GM13976 (cell line): ENCODE results near the gene CST5.
"Not testable (repeated sequence)": the region's sequence is repeated elsewhere in the genome, so short reads cannot be mapped to it uniquely, and the experiment has no call there.

Experiments used
- DNase-seq: peaks from one replicate; pipeline ENCODE4 v3.0.0; 2012; ENCODE audit warnings: low spot score
- in situ Hi-C: fragments of 300-500 bp; cut with MboI; formaldehyde crosslinking; loops from one replicate; pipeline ENCODE4 v1.12.0; 2022; ENCODE audit warnings: low sequenced_read_pairs, mixed read lengths, inconsistent platforms; ENCODE audit not compliant: unreplicated experiment
- TF ChIP-seq, protein P1 (sequence below): IDR thresholded peaks from 2 replicates; pipeline ENCODE4 v1.5.1; 2012; ENCODE audit warnings: borderline replicate concordance, mild to moderate bottlenecking; ENCODE audit not compliant: insufficient read depth; ENCODE audit errors: extremely low read depth, missing control alignments, control extremely low read depth

Gene CST5

DNA sequence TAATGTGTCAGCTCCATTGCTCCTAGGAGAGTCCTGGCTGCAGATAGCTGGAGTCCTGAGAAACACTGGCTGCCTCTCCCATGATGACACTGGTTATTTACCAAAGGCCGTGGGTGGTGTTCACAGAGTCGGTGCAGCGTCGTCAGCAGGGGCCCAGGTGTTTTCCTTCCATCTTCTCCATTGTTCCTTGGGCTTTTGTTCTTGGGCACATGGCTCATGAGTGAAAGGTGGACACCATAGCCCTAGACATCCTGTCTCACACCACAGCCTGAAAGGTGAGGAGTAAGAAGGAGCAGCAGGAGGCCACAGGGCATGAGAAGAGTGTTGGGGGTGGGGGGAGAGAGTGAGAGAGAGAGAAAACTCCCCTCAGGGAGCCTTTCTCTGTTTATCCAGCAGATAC, 9.1 kb downstream of the CST5 start:
- TF ChIP-seq, protein P1, sequence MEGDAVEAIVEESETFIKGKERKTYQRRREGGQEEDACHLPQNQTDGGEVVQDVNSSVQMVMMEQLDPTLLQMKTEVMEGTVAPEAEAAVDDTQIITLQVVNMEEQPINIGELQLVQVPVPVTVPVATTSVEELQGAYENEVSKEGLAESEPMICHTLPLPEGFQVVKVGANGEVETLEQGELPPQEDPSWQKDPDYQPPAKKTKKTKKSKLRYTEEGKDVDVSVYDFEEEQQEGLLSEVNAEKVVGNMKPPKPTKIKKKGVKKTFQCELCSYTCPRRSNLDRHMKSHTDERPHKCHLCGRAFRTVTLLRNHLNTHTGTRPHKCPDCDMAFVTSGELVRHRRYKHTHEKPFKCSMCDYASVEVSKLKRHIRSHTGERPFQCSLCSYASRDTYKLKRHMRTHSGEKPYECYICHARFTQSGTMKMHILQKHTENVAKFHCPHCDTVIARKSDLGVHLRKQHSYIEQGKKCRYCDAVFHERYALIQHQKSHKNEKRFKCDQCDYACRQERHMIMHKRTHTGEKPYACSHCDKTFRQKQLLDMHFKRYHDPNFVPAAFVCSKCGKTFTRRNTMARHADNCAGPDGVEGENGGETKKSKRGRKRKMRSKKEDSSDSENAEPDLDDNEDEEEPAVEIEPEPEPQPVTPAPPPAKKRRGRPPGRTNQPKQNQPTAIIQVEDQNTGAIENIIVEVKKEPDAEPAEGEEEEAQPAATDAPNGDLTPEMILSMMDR: no peak
- in situ Hi-C loops: no loop called here
- DNase-seq: no peak

DNA sequence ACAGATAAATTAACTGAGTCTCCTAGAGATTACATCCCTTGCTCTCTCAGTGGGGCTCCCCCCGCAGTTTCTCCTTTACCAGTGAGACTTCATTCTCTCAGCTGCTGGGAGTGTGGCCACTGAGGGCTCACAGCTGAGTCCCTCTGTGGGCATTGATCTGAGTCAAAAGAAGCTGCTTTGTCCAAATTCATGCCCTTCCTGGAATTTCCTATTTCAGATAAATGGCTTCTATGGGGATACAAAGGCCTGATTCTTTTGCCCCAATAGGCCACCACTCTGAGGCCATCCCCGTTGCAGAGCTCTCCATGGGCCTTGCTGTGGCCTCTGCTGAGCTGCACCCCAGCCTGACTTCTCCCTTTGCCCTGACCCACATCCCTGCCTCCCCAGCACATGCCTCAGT, 10.0 kb downstream of the CST5 start:
- no peak for DNase-seq
- TF ChIP-seq, protein P1: no peak
- in situ Hi-C loops: no loop called here

DNA sequence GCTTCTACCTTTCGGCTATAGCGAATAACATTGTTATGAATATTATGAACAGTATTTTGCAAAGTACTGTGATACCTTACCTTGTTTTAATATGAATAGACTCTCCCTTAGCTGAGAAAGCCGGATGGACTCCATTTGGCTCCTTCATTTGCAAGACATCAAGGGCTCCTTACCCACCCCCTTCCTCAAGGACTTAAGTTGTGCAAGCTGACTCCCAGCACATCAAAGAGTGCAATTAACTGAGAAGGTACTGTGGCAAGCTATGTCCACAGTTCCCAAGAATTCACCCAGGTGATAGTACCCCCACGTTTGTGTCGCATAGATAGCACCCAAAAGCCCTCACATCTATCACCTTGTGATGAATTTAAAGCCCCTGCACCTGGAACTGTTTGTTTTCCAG, 11.2 kb downstream of the CST5 start:
- in situ Hi-C loops: no loop called here
- TF ChIP-seq, protein P1: no peak
- DNase-seq: no peak

DNA sequence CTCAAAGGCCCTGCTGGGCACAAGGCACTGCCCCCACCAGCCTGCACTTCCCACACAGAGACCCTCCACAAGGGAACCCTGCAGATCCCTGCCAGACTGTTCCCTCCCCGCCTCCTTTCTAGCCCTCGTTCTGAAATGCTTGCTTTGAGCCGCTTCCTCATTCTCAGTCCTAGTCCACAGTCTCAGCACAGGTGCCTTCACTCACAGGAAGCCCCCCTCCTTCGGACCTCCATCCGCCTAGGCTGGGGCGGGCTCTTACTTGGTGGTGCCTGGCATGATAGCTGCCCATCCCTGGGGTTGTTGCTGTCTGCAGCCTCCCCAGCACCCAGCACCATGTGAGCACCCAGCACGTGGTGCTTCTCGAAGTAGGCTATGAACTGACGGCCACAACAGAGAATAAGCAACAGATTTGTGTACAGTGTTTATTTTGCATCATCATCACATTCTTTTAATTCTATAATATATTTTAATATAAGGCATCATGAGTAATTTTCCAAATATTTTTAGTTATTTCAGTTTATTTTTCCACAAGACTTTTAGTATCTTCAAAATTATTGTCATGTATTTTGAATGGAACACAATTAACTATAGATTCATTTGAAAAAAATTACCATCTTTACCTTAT, 12.3 kb downstream of the CST5 start:
- in situ Hi-C loops: no loop called here
- no peak for DNase-seq
- TF ChIP-seq, protein P1: no peak

DNA sequence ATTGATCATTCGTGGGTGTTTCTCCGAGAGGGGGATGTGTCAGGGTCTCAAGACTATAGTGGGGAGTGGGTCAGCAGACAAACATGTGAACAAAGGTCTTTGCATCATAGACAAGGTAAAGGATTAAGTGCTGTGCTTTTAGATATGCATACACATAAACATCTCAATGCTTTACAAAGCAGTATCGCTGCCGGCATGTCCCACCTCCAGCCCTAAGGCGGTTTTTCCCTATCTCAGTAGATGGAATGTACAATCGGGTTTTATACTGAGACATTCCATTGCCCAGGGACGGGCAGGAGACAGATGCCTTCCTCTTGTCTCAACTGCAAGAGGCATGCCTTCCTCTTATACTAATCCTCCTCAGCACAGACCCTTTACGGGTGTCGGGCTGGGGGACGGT, 18.8 kb downstream of the CST5 start:
- in situ Hi-C loops, DNase-seq: not testable (repeated sequence)

DNA sequence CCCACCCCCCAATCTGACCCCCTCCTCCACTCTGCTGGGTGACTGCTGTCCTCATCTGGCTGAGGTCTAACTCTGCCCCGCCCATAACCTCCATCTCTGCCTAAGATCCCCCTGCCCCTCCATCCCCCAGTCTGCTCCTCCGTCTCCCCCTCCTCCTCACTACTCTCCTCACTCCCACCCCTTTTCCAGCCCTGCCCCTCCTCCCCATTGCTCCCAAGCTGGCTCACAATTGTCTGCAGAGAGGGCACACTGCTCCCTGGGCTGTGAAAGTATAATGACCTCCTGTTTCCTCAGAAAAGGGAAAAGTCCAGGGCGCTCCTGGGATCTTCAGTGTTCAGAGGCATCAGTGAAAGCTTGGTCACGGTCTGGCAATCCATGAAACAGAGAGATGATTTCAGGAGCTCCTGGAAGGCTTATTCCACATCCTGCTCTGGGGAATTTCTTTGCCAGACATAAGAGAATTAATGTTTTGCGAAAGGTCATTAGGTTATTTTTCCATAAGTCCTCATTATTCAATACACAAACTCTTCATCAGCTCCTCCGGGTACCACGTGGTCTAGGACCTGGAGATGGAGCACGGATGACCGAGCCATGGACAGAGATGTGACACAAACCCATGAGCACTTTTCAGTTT, 21.5 kb downstream of the CST5 start:
- TF ChIP-seq, protein P1: no peak
- in situ Hi-C loops: no loop called here
- no peak for DNase-seq

DNA sequence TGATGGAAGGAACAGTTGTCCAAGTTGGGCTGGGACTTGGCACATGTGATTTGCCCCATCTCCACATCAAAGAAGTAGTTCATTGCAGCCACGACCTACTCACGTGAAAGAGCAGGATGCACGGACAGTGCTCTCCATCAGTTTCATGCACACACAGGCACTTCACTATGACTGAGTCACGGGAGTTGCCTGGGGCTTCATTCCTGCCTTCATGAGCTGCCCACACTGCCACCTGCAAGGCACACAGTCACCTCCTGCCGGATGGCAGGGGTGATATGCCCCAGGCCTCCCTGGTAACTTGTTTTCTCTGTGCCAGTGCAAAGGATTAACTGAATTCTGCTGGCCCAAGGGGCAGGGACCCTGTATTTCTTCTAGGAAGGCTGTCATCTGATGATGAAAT, 22.8 kb downstream of the CST5 start:
- TF ChIP-seq, protein P1: no peak
- in situ Hi-C loops: no loop called here
- no peak for DNase-seq
